HG02678 (cell line): ENCODE results near the gene TTLL5.
A peak's percentile ranks its signal among the peaks of the same experiment; 100 is the strongest.

Experiments used
- ATAC-seq: cut with Tn5 transposase; IDR thresholded peaks from one replicate; pipeline ENCODE4 v1.9.1; 2021; ENCODE audit warnings: mild to moderate bottlenecking, moderate library complexity; ENCODE audit not compliant: unreplicated experiment

Gene TTLL5

GRCh38 chr14:75981426-75982265, 320.6 kb downstream of the TTLL5 start, which contains the start of gene TGFB3:
TGFB3 (minus strand) TSS chr14:75981995; CDS start chr14:75980893, 1,102 bp downstream.
- ATAC-seq: peak; percentile 40

GRCh38 chr14:75982266-75983018, 321.4 kb downstream of the TTLL5 start:
- ATAC-seq: peak; percentile 44

GRCh38 chr14:75983019-75983358, 321.9 kb downstream of the TTLL5 start:
- ATAC-seq: no peak

GRCh38 chr14:75984674-75985073, 323.6 kb downstream of the TTLL5 start:
- no peak for ATAC-seq

GRCh38 chr14:75985618-75986438, 324.8 kb downstream of the TTLL5 start, which contains the start of gene IFT43:
IFT43 (plus strand) TSS chr14:75985763; CDS start chr14:75985787, 24 bp downstream.
- peak; percentile 76 for ATAC-seq

GRCh38 chr14:75986439-75986765, 325.4 kb downstream of the TTLL5 start:
- ATAC-seq: no peak

GRCh38 chr14:75987201-75987970, 326.3 kb downstream of the TTLL5 start:
- no peak for ATAC-seq

GRCh38 chr14:75989134-75989533, 328.1 kb downstream of the TTLL5 start:
- ATAC-seq: no peak

GRCh38 chr14:75990297-75990696, 329.3 kb downstream of the TTLL5 start:
- no peak for ATAC-seq

- no peak for ATAC-seq
Observed at GRCh38 chr14:75991753-75992152, 330.7 kb downstream of the TTLL5 start.

- ATAC-seq: peak; percentile 76
Observed at GRCh38 chr14:75993567-75994041, 332.6 kb downstream of the TTLL5 start.

GRCh38 chr14:75995372-75996041, 334.5 kb downstream of the TTLL5 start:
- no peak for ATAC-seq

- ATAC-seq: no peak
Observed at GRCh38 chr14:75996488-75996887, 335.4 kb downstream of the TTLL5 start.

GRCh38 chr14:75999511-76000190, 338.6 kb downstream of the TTLL5 start:
- ATAC-seq: no peak

- no peak for ATAC-seq
Observed at GRCh38 chr14:76002383-76002782, 341.3 kb downstream of the TTLL5 start.
